Measurements from ENCODE around the gene WNT7B. TPM values are rescaled to one million over a fixed set of nuclear protein-coding genes. Genes with fewer than 3 reads are reported as not detected.

The WNT7B gene
- total RNA-seq, 1 donor from 2014 or later: 1.2 TPM

DNA sequence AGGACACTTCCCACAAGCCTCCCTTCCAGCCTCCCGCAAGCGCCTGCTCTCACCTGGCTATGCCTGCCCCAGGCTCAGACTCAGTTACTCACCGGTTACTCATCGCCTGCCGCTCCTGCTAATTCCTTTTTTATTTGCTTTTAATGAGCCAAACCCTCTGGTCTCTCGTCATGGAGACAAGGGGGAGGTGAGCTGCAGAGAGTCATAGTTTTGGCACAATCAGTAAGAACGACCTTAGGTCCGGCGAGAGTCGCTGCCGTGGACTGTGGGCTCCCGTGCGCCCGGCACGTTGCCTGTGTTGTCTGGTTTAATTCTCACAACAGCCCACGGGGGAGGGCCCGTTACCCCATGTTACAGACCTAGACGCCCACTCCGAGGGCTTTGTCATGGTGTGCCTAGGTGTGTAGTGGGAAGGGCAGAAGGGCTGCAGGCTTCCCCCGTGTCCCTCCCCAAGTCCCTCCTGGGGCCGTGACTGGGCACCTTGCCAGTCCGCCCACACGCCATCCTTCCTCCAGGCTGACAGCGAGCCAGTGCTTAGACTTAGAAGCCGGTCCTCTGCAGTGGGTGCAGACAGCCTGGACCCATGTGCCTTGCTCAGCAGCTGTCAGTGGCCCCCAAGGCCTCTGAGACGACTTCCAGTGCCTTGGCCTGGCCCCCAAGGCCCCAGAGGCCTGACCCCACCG, 42.2 kb downstream of the WNT7B start:
- FAIRE-seq (no peak), DNase-seq (ENCODE audit: low spot score in 2 of 2) (peak in 1 of 2 donors; percentile 66)

DNA sequence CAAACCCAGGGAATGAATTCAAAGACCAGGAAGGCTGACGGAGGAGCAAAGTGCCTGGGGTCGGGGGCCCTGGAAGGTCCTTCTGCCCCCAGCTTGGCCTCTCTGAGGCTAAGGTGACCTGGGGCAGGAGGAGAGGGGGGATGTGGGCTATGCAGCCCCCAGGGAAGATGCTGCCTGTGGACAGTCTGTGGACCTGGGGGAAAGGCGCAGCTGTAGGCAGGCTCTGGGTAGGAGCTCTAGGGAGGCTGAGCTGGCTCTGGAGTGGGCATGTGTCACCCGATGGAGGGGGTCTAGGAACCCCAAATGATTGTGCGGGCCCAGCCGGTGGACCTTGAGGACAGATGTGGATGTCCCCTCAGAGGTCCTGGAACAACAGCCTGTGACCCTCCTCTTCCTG, 42.8 kb downstream of the WNT7B start:
- DNase-seq (ENCODE audit: low spot score in 2 of 2): no peak
- no peak for FAIRE-seq

DNA sequence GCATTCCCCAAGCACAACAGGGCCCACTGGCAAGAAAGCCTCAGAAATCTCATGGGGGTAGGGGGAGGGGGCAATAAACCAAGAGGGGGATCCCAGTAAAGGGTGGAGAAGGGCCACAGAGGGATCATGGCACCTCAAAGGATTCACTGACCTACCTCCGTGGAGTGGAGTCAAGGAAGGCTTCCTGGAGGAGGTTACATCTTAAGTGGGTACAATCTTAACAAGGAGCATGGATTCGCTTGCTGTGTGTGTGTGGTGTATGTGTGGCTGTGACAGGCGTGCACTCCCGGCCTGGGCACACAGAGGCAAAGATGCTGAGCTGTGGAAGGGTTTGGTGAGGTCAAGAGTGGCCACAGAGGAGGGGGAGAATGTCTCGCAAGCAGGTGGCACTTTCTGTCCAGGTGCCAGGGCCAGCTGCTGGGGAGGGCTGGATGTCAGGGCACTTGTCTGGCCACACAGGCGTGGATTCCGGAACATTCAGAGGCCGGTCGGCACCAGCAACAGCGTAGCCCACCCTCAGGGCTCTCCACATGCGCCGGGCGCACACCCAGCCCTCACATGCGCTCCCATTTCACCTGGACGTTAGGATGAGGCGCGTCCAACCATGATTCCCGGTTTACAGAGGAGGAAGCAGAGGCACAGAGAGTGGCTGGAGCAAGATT, 43.3 kb downstream of the WNT7B start:
- DNase-seq (ENCODE audit: low spot score in 2 of 2) (no peak), FAIRE-seq (no peak)

DNA sequence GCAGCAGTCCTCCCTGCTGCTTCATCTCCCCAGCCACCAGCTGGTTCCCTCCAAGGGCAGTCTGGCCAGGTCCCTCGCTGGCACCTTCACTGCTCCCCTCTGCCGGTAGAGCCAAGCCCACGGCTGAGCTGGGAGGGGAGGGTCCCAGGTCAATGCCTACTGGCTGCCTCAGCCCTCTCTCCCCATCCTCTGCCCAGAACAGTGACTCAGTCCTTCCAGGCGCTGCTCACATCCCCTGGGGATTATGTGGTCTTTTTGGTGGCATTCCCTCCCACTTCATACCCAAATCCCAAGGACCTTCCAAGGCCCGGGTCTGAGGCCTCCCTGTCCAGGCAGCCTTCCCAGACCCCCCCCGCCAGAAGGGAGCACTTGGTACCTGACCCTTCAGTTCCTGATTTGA, 44.9 kb downstream of the WNT7B start:
- FAIRE-seq (no peak), DNase-seq (ENCODE audit: low spot score in 2 of 2) (no peak)

DNA sequence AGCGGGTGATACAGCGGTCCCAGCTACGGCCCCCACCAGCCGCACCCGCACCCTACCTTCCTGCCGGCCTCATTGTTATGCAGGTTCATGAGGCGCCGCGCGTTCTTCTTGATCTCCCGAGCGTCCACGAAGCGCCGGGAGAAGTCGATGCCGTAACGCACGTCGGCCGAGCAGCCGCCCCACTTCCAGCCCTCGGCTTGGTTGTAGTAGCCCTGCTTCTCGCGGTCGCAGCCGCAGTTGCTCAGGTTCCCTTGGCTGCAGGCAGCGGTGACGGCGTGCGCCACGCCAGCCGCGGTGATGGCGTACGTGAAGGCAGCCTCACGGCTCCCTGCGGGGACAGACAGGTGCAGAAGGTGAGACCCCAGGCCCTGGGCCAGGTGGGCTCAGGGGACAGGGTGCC, 45.9 kb downstream of the WNT7B start:
- FAIRE-seq (no peak), DNase-seq (ENCODE audit: low spot score in 2 of 2) (no peak)

DNA sequence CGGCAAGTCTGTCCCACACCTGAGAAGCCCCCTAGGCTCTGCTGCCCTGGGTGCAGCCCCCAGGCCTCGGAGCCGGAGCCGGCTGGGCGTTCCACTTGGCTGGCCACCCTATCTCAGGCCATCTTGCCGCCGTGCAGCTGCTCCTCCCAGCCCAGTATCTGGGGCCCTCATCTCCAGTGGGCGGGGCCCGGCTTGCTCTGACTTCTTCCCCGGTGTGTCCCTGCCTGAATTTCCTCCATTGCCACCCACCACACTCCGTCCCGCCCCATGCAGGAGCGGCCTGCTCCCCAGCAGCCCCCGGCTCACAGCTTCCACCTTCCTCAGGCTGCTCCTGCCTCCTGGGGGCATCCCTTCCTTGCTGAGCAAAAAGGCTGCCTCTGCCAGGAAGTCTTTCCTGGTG, 46.6 kb downstream of the WNT7B start:
- no peak for DNase-seq (ENCODE audit: low spot score in 2 of 2)
- no peak for FAIRE-seq

DNA sequence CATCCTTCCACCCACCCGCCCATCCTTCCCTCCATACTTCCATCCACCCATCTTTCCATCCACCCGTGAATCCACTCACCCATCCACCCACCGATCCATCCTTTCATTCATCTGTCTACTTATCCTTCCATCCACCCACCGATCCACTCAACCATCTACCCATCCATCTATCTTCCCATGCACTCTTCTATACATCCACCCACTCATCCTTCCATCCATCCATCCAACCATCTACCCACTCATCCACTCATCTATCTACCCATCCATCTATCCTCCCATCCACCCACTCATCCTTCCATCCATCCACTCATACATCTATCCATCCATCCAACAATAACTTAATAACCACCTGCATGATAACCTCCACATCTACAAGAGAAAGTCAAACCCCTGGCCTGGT, 47.3 kb downstream of the WNT7B start:
- no peak for FAIRE-seq
- DNase-seq (ENCODE audit: low spot score in 2 of 2): no peak

DNA sequence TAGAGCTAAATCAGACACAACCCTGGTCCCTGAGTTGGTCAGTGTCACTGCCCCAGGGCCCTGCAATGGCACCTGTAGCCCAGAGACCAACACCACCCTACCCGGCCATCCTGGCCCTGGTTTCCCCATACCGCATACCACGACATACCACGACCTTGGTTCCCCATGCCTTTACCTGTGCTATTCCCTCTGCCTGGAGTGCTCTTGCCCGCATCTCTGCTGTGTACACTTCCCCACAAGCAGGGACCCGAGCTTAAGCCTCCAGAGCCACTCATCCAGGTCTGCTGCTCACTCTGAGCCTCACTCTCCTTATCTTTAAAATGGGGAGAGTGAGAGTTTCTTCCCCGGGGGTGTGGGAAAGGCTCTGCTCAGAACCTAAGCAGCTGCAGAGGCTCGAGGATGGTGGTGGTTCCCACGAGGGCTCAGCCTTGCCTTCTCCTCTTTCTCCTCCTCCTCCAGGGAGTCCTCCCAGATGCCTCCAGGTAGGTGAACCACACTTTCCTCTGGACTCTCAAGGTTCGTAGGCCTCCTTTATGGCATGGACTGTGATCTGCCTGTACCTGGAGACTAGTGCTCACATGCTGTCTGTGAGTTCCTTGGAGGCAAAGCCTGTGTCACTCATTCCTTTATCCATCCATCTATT, 48.1 kb downstream of the WNT7B start:
- no peak for DNase-seq (ENCODE audit: low spot score in 2 of 2)
- no peak for FAIRE-seq

DNA sequence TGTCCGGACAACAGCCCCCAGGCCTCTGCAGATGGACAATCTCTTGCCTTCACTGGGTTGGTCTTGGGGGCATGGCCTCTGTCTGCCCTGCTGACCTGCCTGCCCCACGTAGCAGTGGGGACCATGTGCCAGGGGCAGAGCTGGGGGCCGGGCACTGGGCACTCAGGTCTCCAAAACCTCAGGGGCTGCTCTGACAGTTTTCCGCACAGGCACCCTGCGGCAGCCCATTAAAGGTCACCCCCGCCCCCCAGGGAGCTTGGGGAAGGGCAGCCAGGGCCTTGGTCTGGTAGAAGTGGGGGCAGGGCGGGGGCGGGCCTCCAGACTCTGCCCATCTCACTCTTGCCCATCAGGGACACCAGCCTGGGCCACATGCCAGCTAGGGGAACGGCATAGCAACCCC, 49.9 kb downstream of the WNT7B start:
- no peak for DNase-seq (ENCODE audit: low spot score in 2 of 2)

DNA sequence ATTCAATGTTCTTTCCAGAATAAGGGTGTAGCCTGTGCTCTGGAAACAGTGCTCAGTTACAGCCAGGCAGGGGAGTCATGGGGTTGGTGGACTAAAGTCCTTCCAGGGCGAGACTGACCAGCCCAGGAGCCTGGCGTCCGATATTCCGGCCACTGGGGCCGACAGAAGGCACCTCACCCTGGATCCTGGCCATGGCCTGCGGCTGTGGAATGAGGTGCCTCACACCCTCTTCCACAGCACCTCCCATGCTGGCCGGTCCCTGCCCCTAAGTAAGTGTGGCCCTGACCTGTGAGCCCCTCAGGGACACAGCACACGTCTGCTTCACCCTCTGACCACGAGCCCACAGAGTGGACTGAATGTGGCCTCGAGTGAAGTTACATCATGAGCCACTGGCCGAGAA, 50.5 kb downstream of the WNT7B start:
- FAIRE-seq (no peak), DNase-seq (ENCODE audit: low spot score in 2 of 2) (no peak)

More for the DNA sequence above, 49.9 kb downstream of the WNT7B start:
- no peak for FAIRE-seq

DNA sequence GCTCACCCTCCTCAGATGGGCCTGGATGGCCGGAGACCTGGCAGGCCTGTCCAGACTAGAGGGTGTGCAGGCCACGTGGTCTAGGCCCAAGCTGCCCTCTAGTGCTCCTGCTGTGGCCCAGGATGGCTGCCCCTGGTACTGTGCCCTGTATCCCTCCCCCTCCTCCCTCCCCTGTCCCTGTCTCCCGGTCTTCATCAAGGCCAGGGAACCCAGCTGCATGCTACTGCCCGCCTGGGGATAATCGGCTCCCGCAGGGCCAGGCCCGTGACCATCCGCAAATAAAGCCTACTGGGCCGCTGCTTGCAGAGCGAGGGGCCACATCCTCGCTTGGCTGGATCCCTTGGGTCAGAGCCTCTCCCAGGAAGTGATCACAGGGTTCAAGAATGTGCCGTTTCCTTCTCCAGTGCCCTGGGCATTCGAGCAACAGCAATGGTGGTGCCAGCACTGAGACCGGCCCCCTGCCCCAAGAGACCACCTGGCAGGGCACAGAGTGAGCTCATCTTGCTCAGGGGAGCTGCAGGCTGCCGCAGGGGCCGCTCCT, 51.1 kb downstream of the WNT7B start:
- DNase-seq (ENCODE audit: low spot score in 2 of 2) (no peak), FAIRE-seq (no peak)

DNA sequence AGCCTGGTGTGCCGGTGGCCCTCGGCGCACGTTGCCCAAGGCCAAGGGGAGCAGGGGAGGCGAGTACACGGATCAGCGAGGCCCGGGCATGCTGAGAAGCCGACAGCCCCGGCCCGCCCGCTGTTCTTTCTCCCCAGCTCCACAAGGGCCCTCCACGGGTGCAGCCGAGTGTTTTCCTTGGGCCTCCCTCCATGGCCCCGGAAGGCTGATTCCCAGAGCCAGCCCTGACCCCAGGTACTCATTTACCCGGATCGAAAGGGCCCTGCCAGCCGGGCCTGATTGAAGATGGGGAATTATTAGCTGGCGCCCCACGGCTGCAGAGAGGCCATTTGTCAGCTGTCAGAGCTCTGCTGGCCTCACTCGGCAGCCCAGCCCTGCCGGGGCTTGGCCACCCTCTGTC, 53.1 kb downstream of the WNT7B start:
- no peak for DNase-seq (ENCODE audit: low spot score in 2 of 2)
- no peak for FAIRE-seq

DNA sequence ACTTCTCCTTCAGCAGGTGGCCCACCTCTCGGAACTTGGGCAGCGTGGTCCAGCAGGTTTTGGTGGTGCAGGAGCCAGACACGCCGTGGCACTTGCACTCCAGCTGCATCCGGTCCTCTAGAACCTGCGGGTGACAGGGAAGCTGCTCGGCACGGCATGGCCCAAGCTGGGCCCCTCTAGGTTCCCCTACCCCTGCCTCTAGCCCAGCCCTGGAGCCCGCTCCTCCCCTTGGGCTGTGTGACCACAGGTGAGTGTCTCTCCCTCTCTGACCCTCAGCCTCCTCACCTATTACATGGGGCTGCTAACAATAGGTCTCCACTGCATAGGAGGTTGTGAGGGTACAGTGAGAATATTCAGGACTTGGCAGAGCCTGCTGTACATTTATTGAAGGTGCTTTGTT, 53.8 kb downstream of the WNT7B start:
- DNase-seq (ENCODE audit: low spot score in 2 of 2) (no peak), FAIRE-seq (no peak)

DNA sequence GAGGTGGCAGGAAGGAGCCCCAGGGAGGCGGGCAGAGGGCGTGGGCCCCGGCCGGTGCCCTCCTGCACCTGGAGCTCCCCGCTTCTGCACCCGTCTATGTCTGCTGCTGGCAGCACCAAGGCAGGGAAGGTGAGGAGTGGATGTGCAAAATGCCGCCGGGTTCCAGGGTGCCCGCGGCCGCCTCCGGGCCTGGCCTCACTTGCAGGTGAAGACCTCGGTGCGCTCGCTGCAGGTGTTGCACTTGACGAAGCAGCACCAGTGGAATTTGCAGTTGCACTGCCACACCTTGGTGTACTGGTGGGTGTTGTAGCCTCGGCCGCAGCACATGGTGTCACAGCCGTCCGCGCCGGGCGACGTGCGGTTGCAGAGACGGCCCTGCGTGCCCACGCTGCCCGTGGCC, 54.3 kb downstream of the WNT7B start:
- no peak for DNase-seq (ENCODE audit: low spot score in 2 of 2)
- FAIRE-seq: no peak

DNA sequence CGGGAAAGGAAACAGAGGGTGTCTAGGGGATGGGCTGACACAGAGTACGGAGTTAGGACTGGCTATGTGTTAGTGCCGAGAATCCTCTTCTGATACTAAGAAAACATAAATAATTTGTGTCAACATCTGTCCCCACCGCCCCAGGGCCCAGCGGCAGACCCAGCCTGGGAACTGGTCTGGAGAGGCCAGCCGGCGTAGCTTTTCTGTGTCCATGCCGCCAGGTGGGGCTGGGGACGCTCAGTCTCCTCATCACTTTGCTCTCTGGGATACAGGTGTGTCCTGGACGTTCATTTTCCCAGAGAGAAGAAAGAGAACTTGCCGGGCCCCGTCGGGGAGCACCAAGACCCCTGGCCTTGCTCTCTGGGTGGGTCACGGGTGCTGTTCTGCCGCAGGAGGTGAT, 54.7 kb downstream of the WNT7B start:
- no peak for DNase-seq (ENCODE audit: low spot score in 2 of 2)
- no peak for FAIRE-seq

DNA sequence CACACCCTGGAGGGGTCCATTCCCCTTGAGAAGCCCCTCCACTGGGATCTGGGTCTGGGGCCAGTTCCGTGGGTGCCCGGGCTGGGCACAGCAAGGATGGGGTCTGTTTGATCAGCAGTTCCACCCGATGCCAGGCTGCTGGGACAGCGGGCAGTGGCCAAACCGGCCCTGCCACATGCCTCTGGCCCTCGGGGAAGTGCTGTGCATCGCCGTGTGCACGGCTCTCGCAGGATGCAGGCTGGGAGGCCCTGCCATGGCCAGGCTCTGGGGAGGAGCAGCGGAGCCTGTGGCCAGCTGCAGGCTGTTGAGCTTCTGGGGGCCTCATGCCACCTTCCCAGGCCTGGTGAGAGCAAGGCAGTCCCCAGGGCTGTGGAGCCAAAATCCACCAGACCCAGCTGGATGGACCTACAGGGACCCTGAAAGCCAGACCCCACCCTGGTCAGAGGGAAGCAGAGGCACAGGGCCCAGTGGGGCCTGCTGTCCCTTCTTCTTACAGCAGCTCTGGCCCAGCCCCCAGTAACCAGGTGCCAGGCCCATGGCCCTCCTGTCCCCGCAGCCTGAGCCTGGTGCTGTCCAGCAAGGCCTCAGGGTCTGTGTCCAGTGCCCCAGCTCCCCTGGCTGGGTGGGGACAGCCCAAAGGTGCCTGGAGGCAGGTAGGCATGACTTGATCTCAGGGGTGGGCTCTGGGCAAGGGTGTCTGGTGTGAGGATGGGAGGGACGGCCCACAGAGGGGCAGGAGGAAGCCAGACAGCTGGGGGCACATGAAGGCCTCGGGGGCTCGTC, 57.3 kb downstream of the WNT7B start:
- no peak for FAIRE-seq
- no peak for DNase-seq (ENCODE audit: low spot score in 2 of 2)

DNA sequence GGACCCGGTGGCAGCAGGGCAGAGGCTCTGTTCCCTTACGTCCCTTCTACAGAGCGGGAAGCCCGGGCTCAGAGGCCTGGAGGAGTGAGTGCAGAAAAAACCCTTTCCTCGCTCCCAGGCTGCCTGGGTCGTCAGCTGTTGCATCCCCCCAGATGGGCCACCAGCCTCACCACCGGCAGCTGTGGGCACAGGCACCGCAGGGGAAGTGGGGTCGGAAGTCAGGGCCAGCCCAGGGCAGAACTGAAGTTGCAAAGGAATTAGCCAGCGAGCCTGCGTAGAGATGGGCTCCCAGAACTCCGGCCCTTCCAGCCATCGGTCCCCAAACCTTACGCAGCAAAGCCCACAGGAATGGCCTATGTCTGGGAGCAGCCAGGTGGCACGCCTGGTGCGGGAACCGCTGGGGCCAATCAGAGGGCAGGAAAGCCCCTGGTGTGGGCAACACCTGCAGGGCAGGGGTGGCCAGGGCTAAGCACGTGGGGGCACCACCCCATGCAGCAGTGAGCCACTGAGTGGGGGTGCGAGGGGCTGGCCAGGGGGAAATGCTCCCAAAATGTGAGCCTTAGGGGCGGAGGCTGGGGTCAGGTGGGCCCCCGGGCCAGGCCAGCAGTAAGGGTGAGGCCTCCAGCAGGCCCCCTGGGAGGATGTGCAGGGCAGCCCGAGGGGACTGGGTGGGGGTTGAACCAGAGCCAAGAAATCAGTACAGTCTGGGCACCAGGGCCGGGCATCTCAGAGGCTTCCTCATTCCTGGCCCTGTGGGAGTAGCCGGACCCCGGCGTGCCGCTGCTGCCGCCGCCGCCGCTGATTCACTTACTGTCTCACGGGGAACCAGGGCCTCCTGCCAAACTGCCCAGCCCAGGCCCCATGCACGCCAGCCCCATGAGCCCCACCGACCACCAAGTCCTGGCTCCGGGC, 58.2 kb downstream of the WNT7B start:
- no peak for DNase-seq (ENCODE audit: low spot score in 2 of 2)

DNA sequence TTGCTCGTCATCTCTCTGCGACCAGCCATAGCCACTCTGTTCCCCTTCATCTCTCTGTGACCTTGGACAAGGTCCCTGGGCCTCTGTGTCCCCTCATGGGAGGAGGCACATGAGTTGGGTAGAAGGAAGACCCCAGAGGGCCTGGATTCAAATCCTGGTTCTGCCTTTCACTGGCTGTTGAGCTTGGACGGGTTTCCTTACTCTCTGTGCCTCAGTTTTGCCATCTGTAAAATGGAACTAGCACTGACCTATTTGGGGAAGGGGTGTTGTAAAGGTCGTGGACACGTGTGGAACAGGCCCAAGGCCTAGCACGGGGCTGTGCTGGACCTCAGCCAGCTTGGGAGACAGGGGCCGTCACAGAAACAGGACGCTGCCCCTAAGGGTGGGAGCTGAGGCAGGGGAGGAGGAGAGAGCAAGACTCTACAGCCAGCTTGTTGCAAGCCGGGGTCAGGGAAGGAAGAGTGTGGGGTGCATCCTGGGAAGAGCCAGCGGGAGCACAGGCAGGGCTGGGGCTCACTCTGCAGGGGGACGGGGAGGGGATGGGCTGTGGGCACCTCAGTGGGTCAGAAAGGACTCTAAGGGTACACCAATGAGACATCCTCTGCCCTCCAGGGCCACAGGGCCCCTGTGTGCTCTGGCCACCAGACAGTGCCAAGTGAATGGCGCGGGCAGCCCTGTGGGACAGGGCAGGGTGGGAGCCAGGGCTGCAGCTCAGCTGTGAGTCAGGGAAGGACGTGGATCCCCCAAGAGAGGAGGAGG, 59.1 kb downstream of the WNT7B start:
- FAIRE-seq: no peak
- no peak for DNase-seq (ENCODE audit: low spot score in 2 of 2)

More for the DNA sequence above, 58.2 kb downstream of the WNT7B start:
- FAIRE-seq: no peak

DNA sequence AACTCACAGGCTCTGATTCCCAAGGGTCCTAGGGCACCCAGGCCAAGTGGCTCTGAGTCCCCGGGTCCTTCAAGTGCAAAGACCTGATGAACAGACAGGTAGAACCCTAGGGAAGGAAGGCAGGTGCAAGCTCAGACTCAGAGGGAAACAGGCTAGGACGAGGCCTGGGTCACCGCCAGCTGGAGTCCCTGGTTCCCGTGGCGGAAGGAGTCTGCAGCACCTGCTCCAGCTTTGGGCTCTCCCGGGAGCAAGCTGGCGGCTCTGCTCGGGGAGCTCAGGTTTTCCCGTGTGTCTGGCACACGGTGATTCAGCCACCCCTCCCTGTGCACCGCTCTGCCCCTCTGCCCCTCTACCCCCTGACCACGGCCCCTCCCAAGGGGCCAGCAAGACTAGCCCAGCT, 59.8 kb downstream of the WNT7B start:
- DNase-seq (ENCODE audit: low spot score in 2 of 2) (no peak), FAIRE-seq (no peak)

Measured in frontal cortex (tissue), 4 donors.